ENCODE measurements around the gene TET1. TPM values are rescaled to one million over a fixed set of nuclear protein-coding genes. Genes with fewer than 3 reads are reported as not detected.
"Not testable (repeated sequence)": the region's sequence is repeated elsewhere in the genome, so short reads cannot be mapped to it uniquely, and the experiment has no call there.

Gene TET1
- total RNA-seq, 1 donor from 2014 or later: 20.4 TPM

GRCh38 chr10:68734349-68734748, 174.2 kb downstream of the TET1 start:
- H3K4me3 Mint-ChIP-seq (ENCODE audit: unreplicated experiment): no peak overlapping the region
- H3K4me1 Mint-ChIP-seq (ENCODE audit: unreplicated experiment): no peaks in the 10 kb centered on the region
- H3K36me3 Mint-ChIP-seq (ENCODE audit: unreplicated experiment): peaks cover 55% of the 10 kb centered on the region
- no peak for TF ChIP-seq CTCF (IDR thresholded peaks at IDR 0.05)
- no peak overlapping the region for H3K27ac Mint-ChIP-seq (ENCODE audit: unreplicated experiment)
- H3K27me3 Mint-ChIP-seq (ENCODE audit: unreplicated experiment): no peaks in the 10 kb centered on the region
- DNase-seq (ENCODE audit: extremely low spot score, unreplicated experiment): no peak
- H3K9me3 Mint-ChIP-seq (ENCODE audit: unreplicated experiment): no peaks in the 10 kb centered on the region

GRCh38 chr10:68735119-68735518, 175.0 kb downstream of the TET1 start:
- Mint-ChIP-seq H3K27ac (ENCODE audit: unreplicated experiment) (no peak overlapping the region), H3K4me1 (ENCODE audit: unreplicated experiment) (no peaks in the 10 kb centered on the region), H3K36me3 (ENCODE audit: unreplicated experiment) (peaks cover 57% of the 10 kb centered on the region), H3K9me3 (ENCODE audit: unreplicated experiment) (no peaks in the 10 kb centered on the region), H3K27me3 (ENCODE audit: unreplicated experiment) (no peaks in the 10 kb centered on the region), H3K4me3 (ENCODE audit: unreplicated experiment) (no peak overlapping the region)
- no peak for TF ChIP-seq CTCF (IDR thresholded peaks at IDR 0.05)
- peak; percentile 40 for DNase-seq (ENCODE audit: extremely low spot score, unreplicated experiment)

DNA sequence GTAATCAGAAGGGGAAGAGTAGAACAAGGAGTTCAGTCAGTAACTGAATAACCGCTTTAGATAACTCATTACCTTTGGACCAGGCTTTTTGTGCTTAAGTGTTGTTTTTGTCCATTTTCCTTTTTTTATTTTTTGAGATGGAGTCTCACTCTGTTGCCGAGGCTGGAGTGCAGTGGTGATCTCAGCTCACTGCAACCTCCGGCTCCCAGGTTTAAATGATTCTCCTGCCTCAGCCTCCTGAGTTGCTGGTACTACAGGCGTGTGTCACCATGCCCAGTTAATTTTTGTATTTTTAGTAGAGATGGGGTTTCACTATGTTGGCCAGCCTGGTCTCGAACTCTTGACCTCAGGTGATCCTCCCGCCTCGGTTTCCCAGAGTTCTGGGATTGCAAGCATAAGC, 175.6 kb downstream of the TET1 start:
- not testable (repeated sequence) for H3K4me1 Mint-ChIP-seq (ENCODE audit: unreplicated experiment); H3K9me3 Mint-ChIP-seq (ENCODE audit: unreplicated experiment); H3K4me3 Mint-ChIP-seq (ENCODE audit: unreplicated experiment); H3K27ac Mint-ChIP-seq (ENCODE audit: unreplicated experiment); H3K27me3 Mint-ChIP-seq (ENCODE audit: unreplicated experiment)
- H3K36me3 Mint-ChIP-seq (ENCODE audit: unreplicated experiment): peaks cover 58% of the 10 kb centered on the region
- DNase-seq (ENCODE audit: extremely low spot score, unreplicated experiment): peak; percentile 17

GRCh38 chr10:68740676-68741075, 180.5 kb downstream of the TET1 start:
- H3K4me3 Mint-ChIP-seq (ENCODE audit: unreplicated experiment); H3K9me3 Mint-ChIP-seq (ENCODE audit: unreplicated experiment); H3K27me3 Mint-ChIP-seq (ENCODE audit: unreplicated experiment); H3K27ac Mint-ChIP-seq (ENCODE audit: unreplicated experiment); DNase-seq (ENCODE audit: extremely low spot score, unreplicated experiment); H3K4me1 Mint-ChIP-seq (ENCODE audit: unreplicated experiment): not testable (repeated sequence)
- peaks cover 49% of the 10 kb centered on the region for H3K36me3 Mint-ChIP-seq (ENCODE audit: unreplicated experiment)

DNA sequence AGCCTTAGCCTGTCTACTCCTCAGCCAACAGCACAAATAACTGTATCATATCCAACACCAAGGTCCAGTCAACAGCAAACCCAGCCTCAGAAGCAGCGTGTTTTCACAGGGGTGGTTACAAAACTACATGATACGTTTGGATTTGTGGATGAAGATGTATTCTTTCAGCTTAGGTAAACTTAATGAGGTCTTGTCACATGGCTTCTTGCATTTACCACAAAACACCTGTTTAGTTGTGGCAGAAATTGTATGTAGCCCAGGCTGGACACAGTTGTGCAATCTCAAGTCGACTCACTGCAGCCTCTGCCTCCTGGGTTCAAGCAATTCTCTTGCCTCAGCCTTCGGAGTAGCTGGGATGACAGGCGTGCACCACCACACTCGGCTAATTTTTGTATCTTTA, 182.3 kb downstream of the TET1 start:
- no peak overlapping the region for H3K4me3 Mint-ChIP-seq (ENCODE audit: unreplicated experiment)
- H3K36me3 Mint-ChIP-seq (ENCODE audit: unreplicated experiment): peaks cover 42% of the 10 kb centered on the region
- H3K4me1 Mint-ChIP-seq (ENCODE audit: unreplicated experiment): no peaks in the 10 kb centered on the region
- no peaks in the 10 kb centered on the region for H3K9me3 Mint-ChIP-seq (ENCODE audit: unreplicated experiment)
- no peak for TF ChIP-seq CTCF (IDR thresholded peaks at IDR 0.05)
- no peaks in the 10 kb centered on the region for H3K27me3 Mint-ChIP-seq (ENCODE audit: unreplicated experiment)
- no peak for DNase-seq (ENCODE audit: extremely low spot score, unreplicated experiment)
- H3K27ac Mint-ChIP-seq (ENCODE audit: unreplicated experiment): no peak overlapping the region

Other genes starting within 250 kb of the TET1 start
- gene HNRNPH3, start 228.3 kb upstream of the TET1 start, total RNA-seq: 84.7 and 97.2 TPM in 2 replicates
- 8.6 and 10.1 TPM in 2 replicates for gene PBLD, start 227.4 kb upstream of the TET1 start, total RNA-seq
- 27.6 and 32.4 TPM in 2 replicates for gene RUFY2, start 153.1 kb upstream of the TET1 start, total RNA-seq
- 6.0 and 8.2 TPM in 2 replicates for gene DNA2, start 88.4 kb upstream of the TET1 start, total RNA-seq
- 21.9 and 26.5 TPM in 2 replicates for gene SLC25A16, start 32.8 kb upstream of the TET1 start, total RNA-seq
- gene CCAR1, start 160.9 kb downstream of the TET1 start, total RNA-seq: 72.2 and 75.9 TPM in 2 replicates

Measured in osteocyte (in vitro differentiated cells).